Stomach (tissue), 4 donors: ENCODE results near the gene ABCA6.

Source experiments
- POLR2A ChIP-seq, 4 donors: fragments of 450-650 bp; IDR thresholded peaks; one replicate each; pipeline ENCODE4 v1.6.1; 2016; ENCODE audit warnings: antibody characterized with exemption in 4 of 4, control low read depth in 2 of 4, mild to moderate bottlenecking in 1 of 4, moderate library complexity in 1 of 4
- TF ChIP-seq, protein P1 (sequence below), 7 experiments: fragments of 450-650 bp in 4 of 7; fragments of 200-600 bp in 3 of 7; sonication (generic) in 3 of 7; IDR thresholded peaks; one replicate each; pipeline ENCODE4 v1.5.1; 2016 to 2019; ENCODE audit warnings: antibody characterized with exemption in 7 of 7, control low read depth in 2 of 7, mild to moderate bottlenecking in 1 of 7

DNA sequence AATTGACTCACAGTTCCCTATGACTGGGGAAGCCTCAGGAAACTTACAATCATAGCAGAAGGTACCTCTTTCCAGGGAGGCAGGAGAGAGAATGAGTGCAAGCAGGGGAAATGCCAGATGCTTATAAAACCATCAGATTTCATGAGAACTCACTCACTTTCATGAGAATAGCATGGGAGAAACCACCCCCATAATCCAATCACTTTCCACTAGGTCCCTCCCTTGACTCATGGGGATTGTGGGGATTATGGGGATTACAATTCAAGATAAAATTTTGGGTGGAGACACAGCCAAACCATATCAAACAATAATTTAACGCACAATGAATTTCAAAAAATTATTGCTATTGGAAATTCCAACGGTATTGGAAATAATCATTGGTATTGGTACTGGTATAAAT lies 96.0 kb downstream of the ABCA6 start:
- no peak for TF ChIP-seq POLR2A (IDR thresholded peaks at IDR 0.05)
- TF ChIP-seq, protein P1, sequence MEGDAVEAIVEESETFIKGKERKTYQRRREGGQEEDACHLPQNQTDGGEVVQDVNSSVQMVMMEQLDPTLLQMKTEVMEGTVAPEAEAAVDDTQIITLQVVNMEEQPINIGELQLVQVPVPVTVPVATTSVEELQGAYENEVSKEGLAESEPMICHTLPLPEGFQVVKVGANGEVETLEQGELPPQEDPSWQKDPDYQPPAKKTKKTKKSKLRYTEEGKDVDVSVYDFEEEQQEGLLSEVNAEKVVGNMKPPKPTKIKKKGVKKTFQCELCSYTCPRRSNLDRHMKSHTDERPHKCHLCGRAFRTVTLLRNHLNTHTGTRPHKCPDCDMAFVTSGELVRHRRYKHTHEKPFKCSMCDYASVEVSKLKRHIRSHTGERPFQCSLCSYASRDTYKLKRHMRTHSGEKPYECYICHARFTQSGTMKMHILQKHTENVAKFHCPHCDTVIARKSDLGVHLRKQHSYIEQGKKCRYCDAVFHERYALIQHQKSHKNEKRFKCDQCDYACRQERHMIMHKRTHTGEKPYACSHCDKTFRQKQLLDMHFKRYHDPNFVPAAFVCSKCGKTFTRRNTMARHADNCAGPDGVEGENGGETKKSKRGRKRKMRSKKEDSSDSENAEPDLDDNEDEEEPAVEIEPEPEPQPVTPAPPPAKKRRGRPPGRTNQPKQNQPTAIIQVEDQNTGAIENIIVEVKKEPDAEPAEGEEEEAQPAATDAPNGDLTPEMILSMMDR (IDR thresholded peaks at IDR 0.05), result no peak
